Choroid plexus epithelial cell (primary cell): Measurements from ENCODE around the gene SF3B4.
"Not testable (repeated sequence)": the region's sequence is repeated elsewhere in the genome, so short reads cannot be mapped to it uniquely, and the experiment has no call there.

ENCODE experiments used
- DNase-seq: peaks from one replicate; pipeline ENCODE4 v3.0.0-alpha.2; 2010; ENCODE audit warnings: low read depth
- H3K4me3 ChIP-seq: 2 replicates; pipeline ENCODE4 v1.5.1; 2011; ENCODE audit warnings: low read depth, mild to moderate bottlenecking, control low read depth, low read length, moderate library complexity
- TF ChIP-seq, protein P1 (sequence below): conservative IDR thresholded peaks from 2 replicates; pipeline ENCODE4 v1.5.1; 2011; ENCODE audit warnings: low read depth, mild to moderate bottlenecking, control low read depth, inconsistent platforms, low read length, moderate library complexity

The SF3B4 gene

GRCh38 chr1:149942207-149942606, 14.6 kb upstream of the SF3B4 start:
- TF ChIP-seq, protein P1, sequence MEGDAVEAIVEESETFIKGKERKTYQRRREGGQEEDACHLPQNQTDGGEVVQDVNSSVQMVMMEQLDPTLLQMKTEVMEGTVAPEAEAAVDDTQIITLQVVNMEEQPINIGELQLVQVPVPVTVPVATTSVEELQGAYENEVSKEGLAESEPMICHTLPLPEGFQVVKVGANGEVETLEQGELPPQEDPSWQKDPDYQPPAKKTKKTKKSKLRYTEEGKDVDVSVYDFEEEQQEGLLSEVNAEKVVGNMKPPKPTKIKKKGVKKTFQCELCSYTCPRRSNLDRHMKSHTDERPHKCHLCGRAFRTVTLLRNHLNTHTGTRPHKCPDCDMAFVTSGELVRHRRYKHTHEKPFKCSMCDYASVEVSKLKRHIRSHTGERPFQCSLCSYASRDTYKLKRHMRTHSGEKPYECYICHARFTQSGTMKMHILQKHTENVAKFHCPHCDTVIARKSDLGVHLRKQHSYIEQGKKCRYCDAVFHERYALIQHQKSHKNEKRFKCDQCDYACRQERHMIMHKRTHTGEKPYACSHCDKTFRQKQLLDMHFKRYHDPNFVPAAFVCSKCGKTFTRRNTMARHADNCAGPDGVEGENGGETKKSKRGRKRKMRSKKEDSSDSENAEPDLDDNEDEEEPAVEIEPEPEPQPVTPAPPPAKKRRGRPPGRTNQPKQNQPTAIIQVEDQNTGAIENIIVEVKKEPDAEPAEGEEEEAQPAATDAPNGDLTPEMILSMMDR, result peak; percentile 68
- H3K4me3 ChIP-seq, result no peak overlapping the region
- DNase-seq, result peak; percentile 67

DNA sequence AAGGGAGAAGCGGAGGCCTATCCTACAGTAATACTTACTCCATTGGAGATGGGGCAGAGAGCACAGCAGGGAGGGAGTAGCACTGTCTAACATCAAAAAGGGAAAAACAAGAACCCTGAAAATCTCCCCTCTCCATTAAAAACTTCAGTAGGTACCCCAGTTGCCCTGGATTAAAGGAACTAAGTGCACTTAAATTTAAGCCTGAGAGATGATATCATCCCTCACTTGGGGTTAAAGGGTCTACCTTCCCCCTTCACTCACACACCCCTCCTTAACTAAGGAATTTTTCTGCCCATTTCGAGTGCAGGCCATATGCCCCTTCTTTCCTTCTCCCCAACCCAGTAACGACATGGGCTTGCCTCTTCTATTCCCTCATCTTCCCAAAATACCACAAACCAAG, 12.8 kb upstream of the SF3B4 start:
- no peak overlapping the region for H3K4me3 ChIP-seq
- TF ChIP-seq, protein P1, result no peak
- no peak for DNase-seq

DNA sequence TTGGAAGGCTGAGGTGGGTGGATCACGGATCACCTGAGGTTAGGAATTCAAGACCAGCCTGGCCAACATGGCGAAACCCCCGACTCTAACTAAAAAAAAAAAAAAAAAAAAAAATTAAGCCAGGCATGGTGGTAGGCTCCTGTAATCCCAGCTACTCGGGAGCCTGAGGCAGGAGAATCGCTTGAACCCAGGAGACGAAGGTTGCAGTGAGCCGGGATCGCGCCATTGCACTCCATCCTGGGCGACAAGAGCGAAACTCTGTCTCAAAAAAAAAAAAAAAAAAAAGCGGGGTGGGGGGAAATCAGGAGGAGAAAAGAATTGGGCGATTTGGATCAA, 11.0 kb upstream of the SF3B4 start:
- DNase-seq, H3K4me3 ChIP-seq: not testable (repeated sequence)

DNA sequence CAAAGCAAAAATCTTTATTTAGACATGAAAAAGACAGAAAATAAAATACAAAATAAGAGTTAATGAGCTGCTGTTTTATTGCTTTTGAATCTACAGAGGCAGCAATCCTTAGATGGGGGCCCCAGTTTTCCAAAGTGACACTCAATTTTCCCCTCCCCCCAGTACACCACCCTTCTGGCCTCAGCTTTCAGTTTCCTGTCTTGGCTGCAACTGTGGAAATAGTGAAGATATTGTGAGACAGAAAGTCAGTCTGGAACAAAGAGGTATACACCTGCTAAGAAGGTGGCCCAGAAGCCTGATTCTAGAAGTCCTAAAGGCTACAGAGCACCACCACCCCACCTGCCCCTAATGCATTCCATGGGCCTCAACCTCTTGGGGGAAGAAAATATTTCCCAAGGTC, 10.2 kb upstream of the SF3B4 start:
- peak; percentile 12 for DNase-seq
- H3K4me3 ChIP-seq, result no peak overlapping the region
- TF ChIP-seq, protein P1, result no peak

DNA sequence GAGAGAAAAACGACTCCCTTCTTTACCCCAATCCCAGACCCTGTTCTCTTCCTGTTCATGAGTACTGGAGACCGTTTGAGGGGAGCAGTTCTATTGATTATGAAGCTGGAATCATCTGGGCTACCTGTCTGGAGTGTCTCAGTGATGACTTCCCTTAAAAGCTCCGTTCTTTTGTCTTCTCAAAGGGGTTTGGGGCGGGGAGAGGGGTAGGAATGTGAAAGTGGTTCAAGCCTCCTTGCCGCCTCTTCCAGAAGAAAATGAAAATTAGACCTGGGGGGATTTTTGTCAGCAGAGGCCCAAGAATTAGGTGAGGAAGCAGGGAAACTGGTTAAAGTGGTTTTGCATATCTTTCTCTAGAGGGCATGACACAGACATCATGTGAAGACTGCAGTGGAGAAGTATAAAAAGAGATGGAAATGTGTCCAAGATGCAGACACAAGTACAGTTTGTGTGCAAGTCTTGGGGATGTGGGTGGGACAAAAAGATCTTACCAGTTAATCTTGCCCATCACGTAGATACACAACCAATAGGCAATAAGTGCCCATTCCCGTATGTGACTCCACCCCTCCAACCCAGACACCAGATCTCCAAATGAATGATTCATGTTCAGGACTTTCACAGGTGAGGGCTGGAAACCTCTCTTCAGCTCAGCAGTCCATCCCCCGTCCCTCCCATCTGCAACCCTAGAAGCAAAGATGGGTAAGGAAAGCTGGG, 9.5 kb upstream of the SF3B4 start:
- peak overlapping the region; percentile 72 for H3K4me3 ChIP-seq
- TF ChIP-seq, protein P1, result peak; percentile 26
- DNase-seq, result peak; percentile 80

DNA sequence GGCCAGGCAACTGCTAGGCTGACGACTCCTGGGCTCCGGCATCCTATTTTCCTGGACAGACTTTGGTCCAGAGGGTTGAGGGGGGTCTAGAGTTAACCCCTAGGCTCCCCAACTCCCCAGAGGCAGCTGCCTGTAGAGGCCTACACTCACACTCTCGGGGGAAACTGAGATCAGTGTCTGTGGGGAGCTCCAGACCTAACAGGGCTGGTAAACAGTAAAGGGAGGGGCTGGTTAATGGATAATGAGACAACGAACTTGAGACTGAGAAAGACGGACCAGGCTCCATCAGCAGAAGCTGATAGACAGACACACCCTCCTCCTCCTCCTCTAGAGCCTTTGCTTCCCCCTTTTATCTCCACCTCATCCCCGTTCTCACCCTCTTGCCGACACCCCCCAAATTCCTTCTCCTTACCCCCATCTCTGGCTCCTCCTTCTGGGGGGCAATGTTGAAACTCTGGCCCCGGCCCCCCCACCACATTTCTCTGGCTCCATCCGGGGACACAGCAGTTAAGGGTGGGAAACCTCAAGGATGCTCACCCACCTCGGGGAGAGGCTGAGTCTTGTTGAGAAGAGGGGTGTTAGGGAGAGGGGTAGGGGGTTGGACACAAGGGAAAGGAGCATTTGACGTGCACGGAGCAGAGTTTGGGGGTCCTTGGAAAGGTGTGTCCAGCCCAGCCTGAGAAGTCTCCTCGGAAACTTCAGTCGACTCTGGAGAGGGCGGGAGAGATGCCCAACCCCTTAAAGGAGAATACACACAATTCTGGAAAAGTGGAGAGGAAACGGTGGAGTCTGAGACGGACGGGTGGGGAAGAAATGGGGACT, 8.8 kb upstream of the SF3B4 start, which contains the start of gene MTMR11:
Gene MTMR11, minus strand, starts transcription at position 710 of the 822 bp plus-strand sequence. Its CDS starts 232 bp downstream, at position 478.
- TF ChIP-seq, protein P1, result no peak
- H3K4me3 ChIP-seq, result peak within 1 kb of the TSS; percentile 72
- peak; percentile 50 for DNase-seq

DNA sequence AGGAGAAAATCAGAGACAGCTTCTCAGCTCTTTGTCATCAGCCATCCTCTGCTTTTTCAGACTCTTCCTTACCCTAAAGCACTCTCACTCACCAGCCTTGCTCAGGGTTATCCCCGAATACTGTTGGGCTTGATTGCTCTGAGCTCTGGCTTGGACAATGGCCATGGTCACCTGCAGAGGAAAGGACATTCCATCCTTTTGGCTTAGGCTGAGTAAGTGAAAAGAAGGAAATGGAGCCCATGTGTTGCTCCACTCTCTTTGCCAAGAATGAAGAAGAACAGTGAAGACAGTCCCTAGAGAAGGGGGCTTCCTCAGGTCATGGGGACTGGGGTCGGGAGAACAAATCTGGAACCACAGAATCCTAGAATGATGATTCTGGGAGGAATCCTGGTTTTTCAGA, 6.8 kb upstream of the SF3B4 start:
- TF ChIP-seq, protein P1, result no peak
- no peak for DNase-seq

More for the DNA sequence above, 6.8 kb upstream of the SF3B4 start:
- H3K4me3 ChIP-seq, result no peak overlapping the region
